GM12878 (cell line): Measurements from ENCODE around the gene CHPT1. TPM values are rescaled to one million over a fixed set of nuclear protein-coding genes. Genes with fewer than 3 reads are reported as not detected.

Experiments
- ATAC-seq: fragments of 200-7000 bp; cut with Tn5 transposase; 3 replicates; pipeline ENCODE4 v1.9.1; 2020; ENCODE audit warnings: mild to moderate bottlenecking, moderate library complexity
- BruUV-seq: library from RNA; stranded (reverse); fragments of 400-500 nt; replicated peaks from 2 replicates; lab custom pipeline; 2021; lab: Mats Ljungman, UMichigan
- CTCF ChIA-PET: fragments of 300-600 bp; sonication (Branson Sonifier 250); formaldehyde crosslinking; extraction: SDS; loops from one replicate; lab custom pipeline; 2021; ENCODE audit warnings: inconsistent platforms; lab: Yijun Ruan, JAX
- POLR2A ChIA-PET: fragments of 350-600 bp; formaldehyde crosslinking; extraction: SDS; loops from one replicate; lab custom pipeline; 2021; ENCODE audit warnings: inconsistent platforms; lab: Charles Lee
- RAD21 ChIA-PET: fragments of 300-600 bp; sonication (Branson Sonifier 250); formaldehyde crosslinking; loops from one replicate; lab custom pipeline; 2023; ENCODE audit warnings: antibody characterized with exemption; ENCODE audit not compliant: unreplicated experiment; lab: Charles Lee
- SMC1A ChIA-PET: fragments of 300-600 bp; sonication (Branson Sonifier 250); formaldehyde crosslinking; loops from one replicate; lab custom pipeline; 2023; ENCODE audit not compliant: unreplicated experiment, uncharacterized antibody; lab: Charles Lee
- DNase-seq: peaks from one replicate; pipeline ENCODE4 v3.0.0-alpha.2; 2011; ENCODE audit warnings: low read depth, low spot score
- FAIRE-seq: peaks from 3 replicates; lab custom pipeline; 2011; peaks lifted over from hg19 to GRCh38; lab: Jason Lieb, UNC
- H2AFZ ChIP-seq: 2 replicates; pipeline ENCODE4 v1.6.0; 2011; ENCODE audit warnings: low read depth, low read length, control low read depth; ENCODE audit not compliant: control insufficient read depth
- H3K27ac ChIP-seq: 2 replicates; pipeline ENCODE4 v1.5.1; 2011; ENCODE audit warnings: control low read depth; ENCODE audit not compliant: control insufficient read depth, insufficient read depth
- H3K27me3 ChIP-seq, 2 experiments: replicated peaks in 1 of 2; 2 replicates each; pipeline versions ENCODE4 v1.6.0 to v1.6.1; 2011; ENCODE audit warnings: low read length in 1 of 2; ENCODE audit not compliant: control insufficient read depth in 2 of 2, insufficient read depth in 2 of 2
- H3K36me3 ChIP-seq, 2 experiments: 2 replicates each; pipeline ENCODE4 v1.5.1; 2011; ENCODE audit warnings: low read length in 1 of 2; ENCODE audit not compliant: control insufficient read depth in 2 of 2, insufficient read depth in 2 of 2
- H3K4me1 ChIP-seq: 2 replicates; pipeline ENCODE4 v1.6.1; 2011; ENCODE audit warnings: mild to moderate bottlenecking, low read length, moderate library complexity, mixed read lengths; ENCODE audit not compliant: control insufficient read depth, insufficient read depth
- H3K4me2 ChIP-seq: 2 replicates; pipeline ENCODE4 v1.6.0; 2011; ENCODE audit warnings: control low read depth; ENCODE audit not compliant: control insufficient read depth, insufficient read depth
- H3K4me3 ChIP-seq: fragments of 200-600 bp; sonication (generic); 2 replicates; pipeline ENCODE4 v1.5.1; 2016
- H3K79me2 ChIP-seq: 2 replicates; pipeline ENCODE4 v1.6.0; 2011; ENCODE audit warnings: low read length; ENCODE audit not compliant: control insufficient read depth, insufficient read depth
- H3K9ac ChIP-seq: 2 replicates; pipeline ENCODE4 v1.8.0; 2011; ENCODE audit warnings: low read length, control low read depth, mixed read lengths; ENCODE audit not compliant: control insufficient read depth, insufficient read depth
- H3K9me3 ChIP-seq: replicated peaks from 3 replicates; pipeline ENCODE4 v1.5.1; 2011; ENCODE audit warnings: mild to moderate bottlenecking, low read length; ENCODE audit not compliant: control insufficient read depth, insufficient read depth
- H4K20me1 ChIP-seq: 2 replicates; pipeline ENCODE4 v1.6.0; 2011; ENCODE audit not compliant: control insufficient read depth, insufficient read depth
- BACH1 ChIP-seq: fragments of 450-650 bp; IDR thresholded peaks from 2 replicates; pipeline ENCODE4 v1.6.1; 2017; ENCODE audit warnings: mild to moderate bottlenecking, borderline replicate concordance
- BHLHE40 ChIP-seq, 2 experiments: fragments of 450-650 bp in 1 of 2; IDR thresholded peaks; 2 replicates each; pipeline ENCODE4 v1.6.1; 2011 to 2017; ENCODE audit warnings: low read depth in 2 of 2, borderline replicate concordance in 1 of 2, improper control_type of control experiment in 1 of 2, low read length in 1 of 2, mild to moderate bottlenecking in 1 of 2
- CBFB ChIP-seq: IDR thresholded peaks from 2 replicates; pipeline ENCODE4 v1.6.1; 2016; ENCODE audit warnings: antibody characterized with exemption, low read depth
- CEBPB ChIP-seq, 2 experiments: fragments of 150-350 bp in 1 of 2; IDR thresholded peaks; 2 replicates each; pipeline ENCODE4 v1.6.1; 2012 to 2014; ENCODE audit warnings: low read depth in 2 of 2, low read length in 2 of 2, borderline replicate concordance in 1 of 2, inconsistent platforms in 1 of 2
- CHD1 ChIP-seq: IDR thresholded peaks from 2 replicates; pipeline ENCODE4 v1.6.1; 2012; ENCODE audit warnings: low read depth, low read length, improper control_type of control experiment
- EP300 ChIP-seq, 2 experiments: fragments of 150-350 bp in 1 of 2; IDR thresholded peaks; 2 replicates each; pipeline ENCODE4 v1.6.1; 2011 to 2012; ENCODE audit warnings: low read depth in 2 of 2, low read length in 2 of 2, borderline replicate concordance in 1 of 2, improper control_type of control experiment in 1 of 2, inconsistent platforms in 1 of 2; ENCODE audit not compliant: control insufficient read depth in 1 of 2
- ETV6 ChIP-seq, 2 experiments: fragments of 450-650 bp in 1 of 2; IDR thresholded peaks in 1 of 2; conservative IDR thresholded peaks in 1 of 2; 2 replicates each; pipeline ENCODE4 v1.6.1; 2014; ENCODE audit warnings: antibody characterized with exemption in 1 of 2, borderline replicate concordance in 1 of 2, low read depth in 1 of 2, mild to moderate bottlenecking in 1 of 2, moderate library complexity in 1 of 2
- HDAC6 ChIP-seq: fragments of 200-600 bp; sonication (generic); IDR thresholded peaks from one replicate; pipeline ENCODE4 v1.8.0; 2017; ENCODE audit warnings: antibody characterized with exemption; ENCODE audit not compliant: unreplicated experiment
- MTA3 ChIP-seq: IDR thresholded peaks from 2 replicates; pipeline ENCODE4 v1.6.1; 2012; ENCODE audit warnings: low read length, inconsistent platforms, borderline replicate concordance
- MYB ChIP-seq: fragments of 150-350 bp; IDR thresholded peaks from 2 replicates; pipeline ENCODE4 v1.6.1; 2014; ENCODE audit warnings: mild to moderate bottlenecking, low read depth, low read length, borderline replicate concordance
- POU2F2 ChIP-seq: IDR thresholded peaks from 3 replicates; pipeline ENCODE4 v1.6.1; 2011; ENCODE audit warnings: low read depth, mild to moderate bottlenecking, low read length, borderline replicate concordance
- RAD51 ChIP-seq: fragments of 450-650 bp; IDR thresholded peaks from 2 replicates; pipeline ENCODE4 v1.6.1; 2016; ENCODE audit warnings: moderate library complexity, mild to moderate bottlenecking, inconsistent platforms
- RFX5 ChIP-seq: IDR thresholded peaks from 2 replicates; pipeline ENCODE4 v1.6.1; 2011; ENCODE audit warnings: low read depth, low read length, improper control_type of control experiment
- SMAD1 ChIP-seq: fragments of 450-650 bp; IDR thresholded peaks from 2 replicates; pipeline ENCODE4 v1.6.1; 2018; ENCODE audit warnings: mild to moderate bottlenecking, low read depth; ENCODE audit not compliant: partially characterized antibody
- SP1 ChIP-seq: IDR thresholded peaks from one replicate; pipeline ENCODE4 v1.6.1; 2011; ENCODE audit warnings: low read depth, low read length
- WRNIP1 ChIP-seq: IDR thresholded peaks from 2 replicates; pipeline ENCODE4 v1.6.1; 2011; ENCODE audit warnings: low read depth, low read length, improper control_type of control experiment, borderline replicate concordance
- ZBED1 ChIP-seq: IDR thresholded peaks from 2 replicates; pipeline ENCODE4 v1.6.1; 2016; ENCODE audit warnings: borderline replicate concordance
- ZNF207 ChIP-seq: fragments of 450-650 bp; IDR thresholded peaks from 2 replicates; pipeline ENCODE4 v1.6.1; 2014; ENCODE audit warnings: antibody characterized with exemption, mild to moderate bottlenecking, borderline replicate concordance
- WGBS: methylation state at CpG from one replicate; pipeline ENCODE4 v1.1.6; 2016; ENCODE audit warnings: low lambda C conversion rate; ENCODE audit not compliant: insufficient replicate concordance, insufficient coverage; ENCODE audit errors: missing lambda C conversion rate; 5-methylcytosine and 5-hydroxymethylcytosine counted together
- in situ Hi-C: fragments of 300-500 bp; cut with MboI; formaldehyde crosslinking; loops from 9 replicates; pipeline ENCODE4 v1.14.3; 2018; ENCODE audit warnings: mixed read lengths
- intact Hi-C: fragments of 100-400 bp; cut with micrococcal nuclease; formaldehyde crosslinking; loops from one replicate; pipeline ENCODE4 v1.14.2; 2022; ENCODE audit not compliant: unreplicated experiment
- polyA plus RNA-seq, 11 experiments: library from polyadenylated mRNA; depleted of rRNA in 4 of 11; unstranded in 6 of 11; stranded (reverse) in 5 of 11; fragments of >200 nt; fragmentation: Nextera tagmentation in 4 of 11; fragmentation: Illumina TruSeq in 1 of 11; extraction: Ambion mirVana in 4 of 11; extraction: Trizol in 1 of 11; gene quantifications; 1 replicate in 1 of 11; 2 replicates in 10 of 11; pipeline versions ENCODE4 v1.2.1 to v1.2.3, GENCODE V29; 2011 to 2016; ENCODE audit warnings: inconsistent platforms in 2 of 11, missing spikeins in 2 of 11, low read depth in 1 of 11
- total RNA-seq, 4 experiments: library from RNA; depleted of rRNA in 3 of 4; stranded (reverse); fragments of >200 nt in 3 of 4; fragmentation: Illumina TruSeq in 1 of 4; extraction: Trizol in 1 of 4; gene quantifications; 2 replicates each; pipeline versions ENCODE4 v1.2.1 to v1.2.3, GENCODE V29; 2013 to 2021
- TF ChIP-seq, protein P1 (sequence below): IDR thresholded peaks from 2 replicates; pipeline ENCODE4 v1.6.1; 2012; ENCODE audit warnings: low read depth, low read length, improper control_type of control experiment

CHPT1 gene
- total and polyA plus RNA-seq, 10 of the 15 experiments (the other 5 are each of a cell fraction or from before 2014, with no cell fraction given) = 0.85 to 10.2 (median 3.9) TPM

GRCh38 chr12:101777978-101778377, 80.5 kb downstream of the CHPT1 start:
- H3K9ac ChIP-seq = no peak overlapping the region
- H3K79me2 ChIP-seq = no peaks in the 10 kb centered on the region
- CTCF ChIA-PET = interaction anchor here (1.0 to 7.6 kb wide), 8 partner anchors 10 to 363 kb away, joined by 3 to 63 read pairs (median 4); partner anchors contain the start of gene GNPTAB
- H3K4me3 ChIP-seq = no peak overlapping the region
- no peak for DNase-seq
- BruUV-seq = no TSS peak
- TF ChIP-seq SP1 (no peak), CHD1 (no peak), CEBPB (IDR thresholded peaks at IDR 0.05; ENCODE audit: borderline replicate concordance in 1 of 2, low read depth in 2 of 2, low read length in 2 of 2) (no peak), BACH1 (no peak), WRNIP1 (no peak), RAD51 (no peak), MYB (no peak), RFX5 (no peak), POU2F2 (no peak), ZBED1 (no peak), HDAC6 (no peak), CBFB (no peak), BHLHE40 (IDR thresholded peaks at IDR 0.05; ENCODE audit: borderline replicate concordance in 1 of 2, low read depth in 2 of 2, low read length in 1 of 2) (no peak), ETV6 (conservative IDR thresholded peaks at IDR 0.05 in 1 of 2, IDR thresholded peaks at IDR 0.05 in 1 of 2; ENCODE audit: borderline replicate concordance in 1 of 2, low read depth in 1 of 2) (no peak), SMAD1 (no peak), ZNF207 (no peak), MTA3 (no peak), EP300 (IDR thresholded peaks at IDR 0.05; ENCODE audit: borderline replicate concordance in 1 of 2, control insufficient read depth in 1 of 2, low read depth in 2 of 2, low read length in 2 of 2) (no peak)
- TF ChIP-seq, protein P1, sequence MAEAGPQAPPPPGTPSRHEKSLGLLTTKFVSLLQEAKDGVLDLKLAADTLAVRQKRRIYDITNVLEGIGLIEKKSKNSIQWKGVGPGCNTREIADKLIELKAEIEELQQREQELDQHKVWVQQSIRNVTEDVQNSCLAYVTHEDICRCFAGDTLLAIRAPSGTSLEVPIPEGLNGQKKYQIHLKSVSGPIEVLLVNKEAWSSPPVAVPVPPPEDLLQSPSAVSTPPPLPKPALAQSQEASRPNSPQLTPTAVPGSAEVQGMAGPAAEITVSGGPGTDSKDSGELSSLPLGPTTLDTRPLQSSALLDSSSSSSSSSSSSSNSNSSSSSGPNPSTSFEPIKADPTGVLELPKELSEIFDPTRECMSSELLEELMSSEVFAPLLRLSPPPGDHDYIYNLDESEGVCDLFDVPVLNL = no peak
- TF ChIP-seq, all 136 proteins: peak for 0
- ATAC-seq (no peak), FAIRE-seq (no peak)
- Histone ChIP-seq H3K27me3 (no peaks in the 10 kb centered on the region), H2AFZ (no peak overlapping the region), H3K9me3 (no peaks in the 10 kb centered on the region; the same call in 2 of the 3 replicates), H3K27ac (no peak overlapping the region), H3K4me2 (no peak overlapping the region), H3K36me3 (peaks cover 3 to 9% of the 10 kb centered on the region in 2 experiments; a peak in 3 of 4 replicates), H3K4me1 (no peaks in the 10 kb centered on the region), H4K20me1 (no peaks in the 10 kb centered on the region)
- ChIA-PET POLR2A (interaction anchor here (0.5 to 1.0 kb wide), 2 partner anchors 50 to 131 kb away, joined by 3 to 4 read pairs; no protein-coding TSS in a partner anchor), RAD21 (interaction anchor here (2.7 kb wide), 1 partner anchor 52 kb away, joined by 9 read pairs; no protein-coding TSS in a partner anchor), SMC1A (interaction anchor here (2.1 to 3.3 kb wide), 4 partner anchors 9 to 52 kb away, joined by 4 to 15 read pairs (median 11); no protein-coding TSS in a partner anchor)
- 75% methylated on average over 4 of the region's 4 CpGs for WGBS
- in situ Hi-C loops (loop anchor here (10.0 kb wide), 1 partner anchor 57 kb away; the partner anchor contains the start of gene GNPTAB), intact Hi-C loops (loop anchor here (10.0 kb wide), 2 partner anchors 287 to 1037 kb away; partner anchors contain the start of gene WASHC3)
